ENCODE data around the gene POLE2. TPM values are rescaled to one million over a fixed set of nuclear protein-coding genes. Genes with fewer than 3 reads are reported as not detected.
A peak's percentile ranks its signal among the peaks of the same experiment; 100 is the strongest.

POLE2 gene
- total RNA-seq, 1 donor from 2014 or later: 3.1 TPM

GRCh38 chr14:49614196-49614595 is 73.8 kb downstream of the POLE2 start:
- TF ChIP-seq CTCF (IDR thresholded peaks at IDR 0.05): no peak
- Mint-ChIP-seq H3K27me3 (ENCODE audit: low read depth) (no peaks in the 10 kb centered on the region), H3K4me3 (ENCODE audit: unreplicated experiment) (no peak overlapping the region), H3K9me3 (ENCODE audit: low read depth) (no peaks in the 10 kb centered on the region), H3K27ac (ENCODE audit: unreplicated experiment) (no peak overlapping the region), H3K36me3 (ENCODE audit: low read depth) (peaks cover 14% of the 10 kb centered on the region), H3K4me1 (ENCODE audit: low read depth) (peaks cover 27% of the 10 kb centered on the region)
- no peak for DNase-seq (ENCODE audit: low spot score)

- Mint-ChIP-seq H3K4me1 (ENCODE audit: low read depth) (peaks cover 13% of the 10 kb centered on the region), H3K9me3 (ENCODE audit: low read depth) (no peaks in the 10 kb centered on the region), H3K36me3 (ENCODE audit: low read depth) (peaks cover 7% of the 10 kb centered on the region), H3K4me3 (ENCODE audit: unreplicated experiment) (no peak overlapping the region), H3K27ac (ENCODE audit: unreplicated experiment) (no peak overlapping the region), H3K27me3 (ENCODE audit: low read depth) (no peaks in the 10 kb centered on the region)
- no peak for TF ChIP-seq CTCF (IDR thresholded peaks at IDR 0.05)
- DNase-seq (ENCODE audit: low spot score): no peak
These were observed 75.3 kb downstream of the POLE2 start for GRCh38 chr14:49612671-49613070.

- no peak for DNase-seq (ENCODE audit: low spot score)
- TF ChIP-seq CTCF (IDR thresholded peaks at IDR 0.05): no peak
- H3K36me3 Mint-ChIP-seq (ENCODE audit: low read depth): peaks cover 5% of the 10 kb centered on the region
- peak overlapping the region; percentile 9 for H3K27ac Mint-ChIP-seq (ENCODE audit: unreplicated experiment)
- H3K4me1 Mint-ChIP-seq (ENCODE audit: low read depth): peaks cover 9% of the 10 kb centered on the region
- no peaks in the 10 kb centered on the region for H3K9me3 Mint-ChIP-seq (ENCODE audit: low read depth)
- no peak overlapping the region for H3K4me3 Mint-ChIP-seq (ENCODE audit: unreplicated experiment)
- no peaks in the 10 kb centered on the region for H3K27me3 Mint-ChIP-seq (ENCODE audit: low read depth)
These were observed 75.8 kb downstream of the POLE2 start for GRCh38 chr14:49612251-49612650.

- peaks cover 4% of the 10 kb centered on the region for H3K36me3 Mint-ChIP-seq (ENCODE audit: low read depth)
- H3K4me3 Mint-ChIP-seq (ENCODE audit: unreplicated experiment): no peak overlapping the region
- H3K27me3 Mint-ChIP-seq (ENCODE audit: low read depth): no peaks in the 10 kb centered on the region
- H3K9me3 Mint-ChIP-seq (ENCODE audit: low read depth): no peaks in the 10 kb centered on the region
- DNase-seq (ENCODE audit: low spot score): no peak
- H3K4me1 Mint-ChIP-seq (ENCODE audit: low read depth): peaks cover 8% of the 10 kb centered on the region
- no peak overlapping the region for H3K27ac Mint-ChIP-seq (ENCODE audit: unreplicated experiment)
- TF ChIP-seq CTCF (IDR thresholded peaks at IDR 0.05): no peak
These were observed 80.4 kb downstream of the POLE2 start for GRCh38 chr14:49607583-49607982.

- peak; percentile 94 for DNase-seq (ENCODE audit: low spot score)
- Mint-ChIP-seq H3K4me3 (ENCODE audit: unreplicated experiment) (peak within 1 kb of the TSS; percentile 98), H3K36me3 (ENCODE audit: low read depth) (no peaks in the 10 kb centered on the region), H3K27ac (ENCODE audit: unreplicated experiment) (peak within 1 kb of the TSS; percentile 97), H3K9me3 (ENCODE audit: low read depth) (no peaks in the 10 kb centered on the region), H3K4me1 (ENCODE audit: low read depth) (peaks cover 26% of the 10 kb centered on the region), H3K27me3 (ENCODE audit: low read depth) (no peaks in the 10 kb centered on the region)
- peak; percentile 10 for TF ChIP-seq CTCF (IDR thresholded peaks at IDR 0.05)
These were observed 89.3 kb downstream of the POLE2 start, which contains the start of gene LRR1 for GRCh38 chr14:49598485-49599300. LRR1 (plus strand) TSS chr14:49598940; CDS start chr14:49599021, 81 bp downstream.
